Prostate gland (tissue), 2 donors: ENCODE measurements around the gene FRMD4B.

ENCODE experiments used
- CTCF ChIP-seq, 4 experiments: fragments of 200-600 bp in 2 of 4; fragments of 450-650 bp in 2 of 4; sonication (generic) in 2 of 4; IDR thresholded peaks; 1 replicate in 3 of 4; 2 replicates in 1 of 4; pipeline ENCODE4 v1.5.1; 2016 to 2019; ENCODE audit warnings: antibody characterized with exemption in 4 of 4, mild to moderate bottlenecking in 2 of 4, moderate library complexity in 2 of 4
- POLR2A ChIP-seq: fragments of 450-650 bp; IDR thresholded peaks from one replicate; pipeline ENCODE4 v1.6.1; 2016; ENCODE audit warnings: antibody characterized with exemption, mild to moderate bottlenecking

- TF ChIP-seq CTCF (IDR thresholded peaks at IDR 0.05), result no peak
- TF ChIP-seq POLR2A, result no peak
These were observed 31.7 kb upstream of the FRMD4B start for GRCh38 chr3:69417541-69418078.
